H9 (cell line): ENCODE data around the gene MTHFD1. TPM values are rescaled to one million over a fixed set of nuclear protein-coding genes. Genes with fewer than 3 reads are reported as not detected.

Source experiments
- DNase-seq: peaks from one replicate; pipeline ENCODE4 v3.0.0-alpha.2; 2017
- H2AFZ ChIP-seq: one replicate; pipeline ENCODE4 v1.6.1; 2013; ENCODE audit warnings: mild to moderate bottlenecking, low read length, control low read depth, moderate library complexity
- H2AK5ac ChIP-seq: 2 replicates; pipeline ENCODE4 v1.6.1; 2013; ENCODE audit warnings: low read length, control low read depth, mixed read lengths; ENCODE audit not compliant: insufficient read length
- H2BK120ac ChIP-seq: one replicate; pipeline ENCODE4 v1.6.1; 2013; ENCODE audit warnings: low read depth, mild to moderate bottlenecking, low read length, control low read depth, inconsistent platforms; ENCODE audit not compliant: poor library complexity, severe bottlenecking
- H2BK12ac ChIP-seq: 2 replicates; pipeline ENCODE4 v1.6.1; 2013; ENCODE audit warnings: low read length, control low read depth, mixed read lengths, low read depth; ENCODE audit not compliant: insufficient read length
- H2BK15ac ChIP-seq: 2 replicates; pipeline ENCODE4 v1.6.1; 2013; ENCODE audit warnings: low read depth, low read length, control low read depth
- H2BK20ac ChIP-seq: one replicate; pipeline ENCODE4 v1.6.1; 2013; ENCODE audit warnings: low read depth, mild to moderate bottlenecking, low read length, control low read depth, inconsistent platforms; ENCODE audit not compliant: poor library complexity, severe bottlenecking
- H2BK5ac ChIP-seq: 2 replicates; pipeline ENCODE4 v1.6.1; 2013; ENCODE audit warnings: low read length, control low read depth, mixed read lengths; ENCODE audit not compliant: insufficient read length
- H3K14ac ChIP-seq: 2 replicates; pipeline ENCODE4 v1.6.1; 2013; ENCODE audit warnings: low read length, control low read depth; ENCODE audit not compliant: insufficient read depth
- H3K18ac ChIP-seq: 2 replicates; pipeline ENCODE4 v1.6.1; 2013; ENCODE audit warnings: low read depth, mild to moderate bottlenecking, mixed read lengths, low read length, control low read depth; ENCODE audit not compliant: insufficient read length
- H3K23ac ChIP-seq: 2 replicates; pipeline ENCODE4 v1.6.1; 2013; ENCODE audit warnings: low read length, control low read depth, mixed read lengths, low read depth; ENCODE audit not compliant: insufficient read length
- H3K23me2 ChIP-seq: 2 replicates; pipeline ENCODE4 v1.6.1; 2013; ENCODE audit warnings: low read depth, mild to moderate bottlenecking, mixed read lengths, low read length, control low read depth; ENCODE audit not compliant: insufficient read length, poor library complexity, severe bottlenecking
- H3K27ac ChIP-seq: 2 replicates; pipeline ENCODE4 v1.5.1; 2013; ENCODE audit warnings: low read length, control low read depth, mixed read lengths, low read depth; ENCODE audit not compliant: insufficient read length
- H3K27me3 ChIP-seq: 2 replicates; pipeline ENCODE4 v1.6.1; 2013; ENCODE audit warnings: low read length, control low read depth, inconsistent platforms; ENCODE audit not compliant: insufficient read depth
- H3K4ac ChIP-seq: 2 replicates; pipeline ENCODE4 v1.6.1; 2013; ENCODE audit warnings: low read depth, mild to moderate bottlenecking, control low read depth, inconsistent platforms, low read length, moderate library complexity
- H3K4me1 ChIP-seq: 2 replicates; pipeline ENCODE4 v1.6.1; 2013; ENCODE audit warnings: low read length, control low read depth, inconsistent platforms; ENCODE audit not compliant: insufficient read depth
- H3K4me2 ChIP-seq: 2 replicates; pipeline ENCODE4 v1.6.1; 2013; ENCODE audit warnings: low read length, control low read depth, mixed read lengths; ENCODE audit not compliant: insufficient read length, insufficient read depth
- H3K56ac ChIP-seq: 2 replicates; pipeline ENCODE4 v1.6.1; 2013; ENCODE audit warnings: low read depth, mild to moderate bottlenecking, mixed read lengths, low read length, control low read depth; ENCODE audit not compliant: insufficient read length
- H3K79me1 ChIP-seq: 2 replicates; pipeline ENCODE4 v1.6.1; 2013; ENCODE audit warnings: low read depth, mild to moderate bottlenecking, moderate library complexity, low read length, control low read depth, inconsistent platforms; ENCODE audit not compliant: insufficient read depth, poor library complexity, severe bottlenecking
- H3K79me2 ChIP-seq: 2 replicates; pipeline ENCODE4 v1.6.1; 2013; ENCODE audit warnings: low read length, control low read depth, inconsistent platforms; ENCODE audit not compliant: insufficient read depth
- H3K9ac ChIP-seq: 2 replicates; pipeline ENCODE4 v1.6.1; 2013; ENCODE audit warnings: low read length, control low read depth, mixed read lengths; ENCODE audit not compliant: insufficient read length; ENCODE audit errors: extremely low read depth
- H3K9me3 ChIP-seq: one replicate; pipeline ENCODE4 v1.6.1; 2013; ENCODE audit warnings: low read depth, low read length, inconsistent platforms; ENCODE audit not compliant: control insufficient read depth
- H3T11ph ChIP-seq: one replicate; pipeline ENCODE4 v1.6.1; 2013; ENCODE audit warnings: mild to moderate bottlenecking, low read length, control low read depth, inconsistent platforms
- H4K20me1 ChIP-seq: one replicate; pipeline ENCODE4 v1.6.1; 2013; ENCODE audit not compliant: control insufficient read depth, insufficient read length, insufficient read depth
- H4K5ac ChIP-seq: 2 replicates; pipeline ENCODE4 v1.6.1; 2013; ENCODE audit warnings: low read depth, mild to moderate bottlenecking, mixed read lengths, low read length, control low read depth; ENCODE audit not compliant: insufficient read length
- H4K8ac ChIP-seq: replicated peaks from 2 replicates; pipeline ENCODE4 v1.6.1; 2013; ENCODE audit warnings: low read length, control low read depth, mixed read lengths, low read depth; ENCODE audit not compliant: insufficient read length
- H4K91ac ChIP-seq: 2 replicates; pipeline ENCODE4 v1.6.1; 2013; ENCODE audit warnings: low read depth, mild to moderate bottlenecking, moderate library complexity, mixed read lengths, low read length, control low read depth; ENCODE audit not compliant: insufficient read length
- H3K27ac Mint-ChIP-seq, 3 experiments: 2 replicates in 2 of 3; 3 replicates in 1 of 3; pipeline ENCODE4 v1.8.0; 2020 to 2021; ENCODE audit warnings: mixed read lengths in 3 of 3, mild to moderate bottlenecking in 1 of 3, moderate library complexity in 1 of 3
- H3K27me3 Mint-ChIP-seq: 2 replicates; pipeline ENCODE4 v1.8.0; 2021; ENCODE audit warnings: low read depth, mild to moderate bottlenecking, moderate library complexity, mixed read lengths
- H3K36me3 Mint-ChIP-seq, 3 experiments: 2 replicates in 2 of 3; 3 replicates in 1 of 3; pipeline ENCODE4 v1.8.0; 2020 to 2021; ENCODE audit warnings: low read depth in 3 of 3, mixed read lengths in 3 of 3; ENCODE audit not compliant: insufficient read depth in 1 of 3
- H3K4me1 Mint-ChIP-seq, 2 experiments: 2 replicates each; pipeline ENCODE4 v1.8.0; 2020; ENCODE audit warnings: mixed read lengths in 2 of 2
- H3K4me3 Mint-ChIP-seq, 2 experiments: 2 replicates in 1 of 2; 3 replicates in 1 of 2; pipeline ENCODE4 v1.8.0; 2020 to 2021; ENCODE audit warnings: mild to moderate bottlenecking in 2 of 2, mixed read lengths in 2 of 2, moderate library complexity in 1 of 2
- H3K9me3 Mint-ChIP-seq, 2 experiments: 2 replicates in 1 of 2; 3 replicates in 1 of 2; pipeline ENCODE4 v1.8.0; 2020; ENCODE audit warnings: mild to moderate bottlenecking in 2 of 2, mixed read lengths in 2 of 2, moderate library complexity in 1 of 2
- CTCF ChIP-seq: fragments of 200-600 bp; sonication (generic); conservative IDR thresholded peaks from 3 replicates; pipeline ENCODE4 v1.8.0; 2021; ENCODE audit warnings: antibody characterized with exemption, mild to moderate bottlenecking
- WGBS: extraction: QIAGEN DNeasy Blood & Tissue Kit; methylation state at CpG from one replicate; pipeline ENCODE4 v1.1.7; 2013; ENCODE audit warnings: missing lambda C conversion rate, low lambda C conversion rate, mixed read lengths; ENCODE audit not compliant: insufficient read length; ENCODE audit errors: extremely low coverage; 5-methylcytosine and 5-hydroxymethylcytosine counted together
- total RNA-seq: library from RNA; stranded (reverse); gene quantifications from 2 replicates; pipeline ENCODE4 v1.2.1, GENCODE V29; 2021

Gene MTHFD1
- total RNA-seq, 1 experiment from 2014 or later: 203 TPM

GRCh38 chr14:64417055-64417770 is 29.1 kb downstream of the MTHFD1 start:
- Histone ChIP-seq H3K9me3 (no peaks in the 10 kb centered on the region), H3K79me1 (no peaks in the 10 kb centered on the region), H2BK12ac (no peak overlapping the region), H3T11ph (no peak overlapping the region), H2AFZ (no peak overlapping the region), H4K8ac (no peak overlapping the region), H3K18ac (no peak overlapping the region), H3K4me1 (no peaks in the 10 kb centered on the region), H3K27ac (no peak overlapping the region), H4K91ac (no peak overlapping the region), H3K9ac (no peak overlapping the region), H3K23me2 (no peaks in the 10 kb centered on the region), H3K27me3 (no peaks in the 10 kb centered on the region), H3K56ac (no peak overlapping the region), H4K5ac (no peak overlapping the region), H3K79me2 (no peaks in the 10 kb centered on the region), H3K4ac (no peak overlapping the region), H2BK5ac (no peak overlapping the region), H2BK20ac (no peak overlapping the region), H2AK5ac (no peak overlapping the region), H3K23ac (no peak overlapping the region), H2BK15ac (no peak overlapping the region), H2BK120ac (no peak overlapping the region), H4K20me1 (no peaks in the 10 kb centered on the region), H3K4me2 (no peak overlapping the region), H3K14ac (no peak overlapping the region)
- no peaks in the 10 kb centered on the region for H3K4me1 Mint-ChIP-seq
- no CpG with 5 or more reads among the region's 5 CpGs for whole genome bisulfite sequencing
- no peaks in the 10 kb centered on the region for H3K27me3 Mint-ChIP-seq
- no peak for DNase-seq
- H3K36me3 Mint-ChIP-seq: peaks cover 51 to 91% (median 76%) of the 10 kb centered on the region in 3 experiments; a peak in 6 of 7 replicates
- H3K9me3 Mint-ChIP-seq: no peaks in the 10 kb centered on the region
- no peak for TF ChIP-seq CTCF
- H3K4me3 Mint-ChIP-seq: no peak overlapping the region
- H3K27ac Mint-ChIP-seq: peak overlapping the region in 1 of 3 experiments; percentile 22; a peak in 1 of 7 replicates
